ENCODE results near the gene ZBTB4. TPM values are rescaled to one million over a fixed set of nuclear protein-coding genes. Genes with fewer than 3 reads are reported as not detected.
A peak's percentile ranks its signal among the peaks of the same experiment; 100 is the strongest.

Gene ZBTB4
- total and polyA plus RNA-seq, 9 of the 15 experiments (the other 6 are each of a cell fraction or from before 2014, with no cell fraction given) = 0.92 to 6.9 (median 3.3) TPM

GRCh38 chr17:7511108-7511507, 31.7 kb upstream of the ZBTB4 start (continued):
- no peak for TF ChIP-seq PRDM10 (IDR thresholded peaks at IDR 0.05; ENCODE audit: partially characterized antibody)
- no peak for TF ChIP-seq HNRNPK (IDR thresholded peaks at IDR 0.05; ENCODE audit: low read depth, low read length, poor library complexity, severe bottlenecking)

GRCh38 chr17:7509937-7510336, 30.5 kb upstream of the ZBTB4 start:
- POLR2A ChIA-PET = interaction anchor here (0.6 to 0.8 kb wide), 2 partner anchors 19 to 122 kb away, joined by 3 to 4 read pairs; no protein-coding TSS in a partner anchor
- Histone ChIP-seq H3K4me1 (replicated peaks in 1 of 2; ENCODE audit: control insufficient read depth in 2 of 2, insufficient read depth in 2 of 2, low read length in 2 of 2) (no peaks in the 10 kb centered on the region; a peak in 1 of 5 replicates), H3K79me2 (ENCODE audit: control insufficient read depth, insufficient read depth, low read length) (no peaks in the 10 kb centered on the region), H3K36me3 (ENCODE audit: control insufficient read depth, insufficient read depth, low read length) (peaks cover 83% of the 10 kb centered on the region), H3K9me3 (replicated peaks; ENCODE audit: control insufficient read depth, insufficient read depth, low read depth, low read length) (no peaks in the 10 kb centered on the region), H2AFZ (ENCODE audit: low read depth, low read length) (no peak overlapping the region), H3K4me2 (ENCODE audit: insufficient read depth, low read length) (no peak overlapping the region), H3K27me3 (ENCODE audit: control insufficient read depth in 2 of 2, insufficient read depth in 2 of 2, low read length in 2 of 2) (no peaks in the 10 kb centered on the region), H3K27ac (ENCODE audit: extremely low read depth, low read depth, low read length) (no peak overlapping the region), H3K9ac (ENCODE audit: insufficient read depth in 1 of 2, low read depth in 2 of 2, low read length in 2 of 2) (no peak overlapping the region), H4K20me1 (replicated peaks; ENCODE audit: control insufficient read depth, insufficient read depth, low read length) (no peaks in the 10 kb centered on the region), H3K9me1 (ENCODE audit: control insufficient read depth, insufficient read depth, low read length) (peaks cover 3% of the 10 kb centered on the region), H3K4me3 (no peak overlapping the region)
- 24% methylated on average over 3 of the region's 5 CpGs for WGBS (ENCODE audit: insufficient coverage, low coverage, missing lambda C conversion rate)
- peak; percentile 23; the same call in 1 of the 2 replicates for TF ChIP-seq TCF3 (CRISPR knock-in tag; IDR thresholded peaks at IDR 0.05)
- TF ChIP-seq SIRT6 (IDR thresholded peaks at IDR 0.05; ENCODE audit: low read depth, low read length) = no peak
- peak; percentile 37; the same call in 1 of the 2 replicates for TF ChIP-seq CBFA2T3 (IDR thresholded peaks at IDR 0.05)
- TF ChIP-seq SUPT5H (IDR thresholded peaks at IDR 0.05) = 0 out of 2 replicates have a peak, but pooled peaks have one; percentile 6
- peak; percentile 11 to 31 (median 29) for DNase-seq (ENCODE audit: extremely low read depth in 1 of 4, low spot score in 3 of 4)
- in situ Hi-C loops (cut with MboI) (no loop called here), intact Hi-C loops (cut with micrococcal nuclease) (no loop called here)
- no TSS peak for BruUV-seq (replicated peaks)
- ATAC-seq = peak; percentile 49
- FAIRE-seq = no peak
- CTCF ChIA-PET (ENCODE audit: low intra/inter-chr PET ratio) = no interaction called here
